Measurements from ENCODE around the gene PRKCA. TPM values are rescaled to one million over a fixed set of nuclear protein-coding genes. Genes with fewer than 3 reads are reported as not detected.

The PRKCA gene
- total and polyA plus RNA-seq, 2 experiments from 2014 or later, result 6.4 to 35.4 TPM

GRCh38 chr17:66813296-66813695, 510.9 kb downstream of the PRKCA start:
- no peak for TF ChIP-seq EZH2phosphoT487 (IDR thresholded peaks at IDR 0.05; ENCODE audit: unreplicated experiment)
- DNase-seq (ENCODE audit: low spot score), result no peak
- Mint-ChIP-seq H3K4me3 (no peak overlapping the region), H3K9me3 (peaks cover 16% of the 10 kb centered on the region), H3K36me3 (ENCODE audit: low read depth) (peaks cover 10% of the 10 kb centered on the region; the same call in 2 of the 3 replicates), H3K4me1 (peaks cover 1% of the 10 kb centered on the region; the same call in 1 of the 3 replicates), H3K27ac (no peak overlapping the region), H3K27me3 (ENCODE audit: insufficient read depth, low read depth, poor library complexity) (peaks cover 9% of the 10 kb centered on the region)
- Histone ChIP-seq H3K27ac (ENCODE audit: low read depth) (no peak overlapping the region), H3K4me1 (ENCODE audit: insufficient read depth) (no peaks in the 10 kb centered on the region), H2AFZ (no peak overlapping the region; the same call in 1 of the 2 replicates), H3K4me2 (no peak overlapping the region), H4K20me1 (replicated peaks; ENCODE audit: insufficient read depth) (no peaks in the 10 kb centered on the region), H3K79me2 (replicated peaks; ENCODE audit: insufficient read depth) (no peaks in the 10 kb centered on the region), H3K36me3 (ENCODE audit: insufficient read depth) (0 out of 2 replicates have a peak, but pooled peaks cover 3% of the 10 kb centered on the region), H3K4me3 (no peak overlapping the region), H3K27me3 (ENCODE audit: insufficient read depth) (no peaks in the 10 kb centered on the region), H3F3A (replicated peaks; ENCODE audit: low read depth) (no peaks in the 10 kb centered on the region), H3K9me2 (ENCODE audit: insufficient read depth) (no peaks in the 10 kb centered on the region)
- ATAC-seq, result no peak

GRCh38 chr17:66814026-66814425, 511.6 kb downstream of the PRKCA start:
- H3K27me3 ChIP-seq (ENCODE audit: insufficient read depth), result no peaks in the 10 kb centered on the region
- H3F3A ChIP-seq (replicated peaks; ENCODE audit: low read depth), result no peaks in the 10 kb centered on the region
- no peak overlapping the region for H3K27ac ChIP-seq (ENCODE audit: low read depth)
- no peak for ATAC-seq
- no peaks in the 10 kb centered on the region for H3K79me2 ChIP-seq (replicated peaks; ENCODE audit: insufficient read depth)
- H2AFZ ChIP-seq, result no peak overlapping the region
- no peak overlapping the region for H3K4me3 ChIP-seq
- no peaks in the 10 kb centered on the region for H3K4me1 ChIP-seq (ENCODE audit: insufficient read depth)
- DNase-seq (ENCODE audit: low spot score), result no peak
- H4K20me1 ChIP-seq (replicated peaks; ENCODE audit: insufficient read depth), result no peaks in the 10 kb centered on the region
- H3K27me3 Mint-ChIP-seq (ENCODE audit: insufficient read depth, low read depth, poor library complexity), result peaks cover 9% of the 10 kb centered on the region
- H3K36me3 Mint-ChIP-seq (ENCODE audit: low read depth), result peaks cover 13% of the 10 kb centered on the region; the same call in 2 of the 3 replicates
- H3K27ac Mint-ChIP-seq, result no peak overlapping the region
- H3K4me2 ChIP-seq, result no peak overlapping the region
- 0 out of 2 replicates have a peak, but pooled peaks cover 3% of the 10 kb centered on the region for H3K36me3 ChIP-seq (ENCODE audit: insufficient read depth)
- no peak overlapping the region for H3K4me3 Mint-ChIP-seq
- H3K9me3 Mint-ChIP-seq, result peaks cover 21% of the 10 kb centered on the region
- H3K4me1 Mint-ChIP-seq, result no peaks in the 10 kb centered on the region
- H3K9me2 ChIP-seq (ENCODE audit: insufficient read depth), result no peaks in the 10 kb centered on the region
- TF ChIP-seq JUNB (IDR thresholded peaks at IDR 0.05; ENCODE audit: unreplicated experiment) (no peak), REST (IDR thresholded peaks at IDR 0.05; ENCODE audit: unreplicated experiment) (no peak), NANOG (IDR thresholded peaks at IDR 0.05; ENCODE audit: borderline replicate concordance) (no peak), EZH2 (IDR thresholded peaks at IDR 0.05; ENCODE audit: low read depth, unreplicated experiment) (no peak), ZNF114 (CRISPR knock-in tag; IDR thresholded peaks at IDR 0.05) (no peak), CREB1 (CRISPR knock-in tag; IDR thresholded peaks at IDR 0.05; ENCODE audit: low read depth) (no peak), CTCF (conservative IDR thresholded peaks at IDR 0.05; ENCODE audit: low read depth in 2 of 2) (no peak), POLR2AphosphoS5 (IDR thresholded peaks at IDR 0.05; ENCODE audit: low read depth) (no peak), EZH2phosphoT487 (IDR thresholded peaks at IDR 0.05; ENCODE audit: unreplicated experiment) (no peak), ZNF462 (CRISPR knock-in tag; IDR thresholded peaks at IDR 0.05) (no peak), ZNF331 (CRISPR knock-in tag; IDR thresholded peaks at IDR 0.05; ENCODE audit: low read depth) (no peak)
